ENCODE data around the gene MPPED1.

DNA sequence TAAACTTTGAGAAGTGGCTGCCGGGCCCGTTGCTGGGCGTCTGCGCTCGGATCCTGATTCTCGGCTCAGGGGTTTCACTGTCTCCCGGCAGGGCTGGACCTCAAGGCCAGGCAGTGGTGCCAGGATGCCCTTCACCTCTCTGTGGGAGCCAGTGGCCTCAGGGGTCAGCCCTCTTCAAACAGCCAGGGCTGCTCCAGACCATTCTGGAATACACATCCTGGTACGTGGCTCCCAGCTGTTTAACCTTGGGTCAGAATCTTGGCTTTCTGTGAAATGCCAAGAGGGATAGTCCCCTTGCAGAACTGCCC, 70.5 kb downstream of the MPPED1 start:
- no peak for TF ChIP-seq POLR2A (IDR thresholded peaks at IDR 0.05)
- TF ChIP-seq, protein P1, sequence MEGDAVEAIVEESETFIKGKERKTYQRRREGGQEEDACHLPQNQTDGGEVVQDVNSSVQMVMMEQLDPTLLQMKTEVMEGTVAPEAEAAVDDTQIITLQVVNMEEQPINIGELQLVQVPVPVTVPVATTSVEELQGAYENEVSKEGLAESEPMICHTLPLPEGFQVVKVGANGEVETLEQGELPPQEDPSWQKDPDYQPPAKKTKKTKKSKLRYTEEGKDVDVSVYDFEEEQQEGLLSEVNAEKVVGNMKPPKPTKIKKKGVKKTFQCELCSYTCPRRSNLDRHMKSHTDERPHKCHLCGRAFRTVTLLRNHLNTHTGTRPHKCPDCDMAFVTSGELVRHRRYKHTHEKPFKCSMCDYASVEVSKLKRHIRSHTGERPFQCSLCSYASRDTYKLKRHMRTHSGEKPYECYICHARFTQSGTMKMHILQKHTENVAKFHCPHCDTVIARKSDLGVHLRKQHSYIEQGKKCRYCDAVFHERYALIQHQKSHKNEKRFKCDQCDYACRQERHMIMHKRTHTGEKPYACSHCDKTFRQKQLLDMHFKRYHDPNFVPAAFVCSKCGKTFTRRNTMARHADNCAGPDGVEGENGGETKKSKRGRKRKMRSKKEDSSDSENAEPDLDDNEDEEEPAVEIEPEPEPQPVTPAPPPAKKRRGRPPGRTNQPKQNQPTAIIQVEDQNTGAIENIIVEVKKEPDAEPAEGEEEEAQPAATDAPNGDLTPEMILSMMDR (IDR thresholded peaks at IDR 0.05), result no peak
- no peak for TF ChIP-seq POLR2AphosphoS5 (IDR thresholded peaks at IDR 0.05)

All from upper lobe of left lung (tissue), 4 donors.